OCI-LY3 (cell line): ENCODE measurements around the gene IL21R.

Experiments used
- H2AFZ ChIP-seq: fragments of 200-600, 300-600 bp; shearing (Covaris generic); 2 replicates; pipeline ENCODE4 v1.6.0; 2014; ENCODE audit warnings: antibody characterized with exemption, low read depth, low read length
- H3K27ac ChIP-seq: fragments of 200-600, 300-600 bp; sonication (generic); 2 replicates; pipeline ENCODE4 v1.5.1; 2014; ENCODE audit warnings: mild to moderate bottlenecking, low read length, moderate library complexity, mixed read lengths
- H3K27me3 ChIP-seq: fragments of 200-600, 300-600 bp; sonication (generic); 2 replicates; pipeline ENCODE4 v1.6.1; 2014; ENCODE audit warnings: low read depth, low read length, mixed read lengths
- H3K36me3 ChIP-seq: fragments of 200-600, 300-600 bp; sonication (generic); replicated peaks from 2 replicates; pipeline ENCODE3; 2014; ENCODE audit warnings: low read depth, low read length, mixed read lengths
- H3K4me1 ChIP-seq: fragments of 300-600, 200-600 bp; sonication (generic); 2 replicates; pipeline ENCODE4 v1.6.1; 2014; ENCODE audit warnings: low read length, mixed read lengths
- H3K4me2 ChIP-seq: fragments of 200-600, 300-600 bp; sonication (generic); 2 replicates; pipeline ENCODE4 v1.6.1; 2014; ENCODE audit warnings: low read length, mixed read lengths
- H3K4me3 ChIP-seq: fragments of 300-600, 200-600 bp; sonication (generic); 2 replicates; pipeline ENCODE4 v1.5.1; 2014; ENCODE audit warnings: antibody characterized with exemption, mild to moderate bottlenecking, low read length, moderate library complexity
- H3K79me2 ChIP-seq: fragments of 300-600, 200-600 bp; shearing (Covaris generic); 2 replicates; pipeline ENCODE4 v1.6.1; 2014; ENCODE audit warnings: mild to moderate bottlenecking, low read length, mixed read lengths
- H3K9ac ChIP-seq: fragments of 300-600, 200-600 bp; shearing (Covaris generic); 2 replicates; pipeline ENCODE4 v1.6.0; 2014; ENCODE audit warnings: mild to moderate bottlenecking, low read length, moderate library complexity
- H3K9me3 ChIP-seq: fragments of 200-600, 300-600 bp; shearing (Covaris generic); 2 replicates; pipeline ENCODE4 v1.6.1; 2014; ENCODE audit warnings: low read length, mixed read lengths; ENCODE audit not compliant: insufficient read depth
- H4K20me1 ChIP-seq: fragments of 200-600, 300-600 bp; sonication (generic); 2 replicates; pipeline ENCODE4 v1.6.1; 2016; ENCODE audit warnings: low read length, mixed read lengths; ENCODE audit not compliant: insufficient read depth
- CTCF ChIP-seq: fragments of 200-600, 300-600 bp; sonication (generic); IDR thresholded peaks from 2 replicates; pipeline ENCODE4 v1.5.1; 2014; ENCODE audit warnings: antibody characterized with exemption, low read length, low read depth
- EZH2phosphoT487 ChIP-seq: fragments of 200-600 bp; shearing (Covaris generic); IDR thresholded peaks from 2 replicates; pipeline ENCODE4 v1.6.1; 2018; ENCODE audit warnings: antibody characterized with exemption, mixed run types, low read depth

The IL21R gene

GRCh38 chr16:27465483-27465879 is 63.5 kb downstream of the IL21R start:
- Histone ChIP-seq H2AFZ (no peak overlapping the region), H4K20me1 (no peaks in the 10 kb centered on the region), H3K4me2 (no peak overlapping the region), H3K9ac (no peak overlapping the region), H3K79me2 (no peaks in the 10 kb centered on the region), H3K36me3 (peaks cover 49% of the 10 kb centered on the region), H3K9me3 (no peaks in the 10 kb centered on the region), H3K27me3 (no peaks in the 10 kb centered on the region), H3K4me3 (no peak overlapping the region), H3K4me1 (peaks cover 12% of the 10 kb centered on the region), H3K27ac (no peak overlapping the region)
- TF ChIP-seq EZH2phosphoT487: no peak
- no peak for TF ChIP-seq CTCF

- Histone ChIP-seq H3K4me3 (no peak overlapping the region), H3K9ac (no peak overlapping the region), H2AFZ (no peak overlapping the region), H3K36me3 (peaks cover 47% of the 10 kb centered on the region), H3K27ac (no peak overlapping the region), H4K20me1 (no peaks in the 10 kb centered on the region), H3K4me2 (no peak overlapping the region), H3K27me3 (no peaks in the 10 kb centered on the region), H3K79me2 (no peaks in the 10 kb centered on the region), H3K9me3 (no peaks in the 10 kb centered on the region), H3K4me1 (peaks cover 12% of the 10 kb centered on the region)
- TF ChIP-seq CTCF: no peak
Observed at GRCh38 chr16:27468941-27469531, 67.1 kb downstream of the IL21R start.

DNA sequence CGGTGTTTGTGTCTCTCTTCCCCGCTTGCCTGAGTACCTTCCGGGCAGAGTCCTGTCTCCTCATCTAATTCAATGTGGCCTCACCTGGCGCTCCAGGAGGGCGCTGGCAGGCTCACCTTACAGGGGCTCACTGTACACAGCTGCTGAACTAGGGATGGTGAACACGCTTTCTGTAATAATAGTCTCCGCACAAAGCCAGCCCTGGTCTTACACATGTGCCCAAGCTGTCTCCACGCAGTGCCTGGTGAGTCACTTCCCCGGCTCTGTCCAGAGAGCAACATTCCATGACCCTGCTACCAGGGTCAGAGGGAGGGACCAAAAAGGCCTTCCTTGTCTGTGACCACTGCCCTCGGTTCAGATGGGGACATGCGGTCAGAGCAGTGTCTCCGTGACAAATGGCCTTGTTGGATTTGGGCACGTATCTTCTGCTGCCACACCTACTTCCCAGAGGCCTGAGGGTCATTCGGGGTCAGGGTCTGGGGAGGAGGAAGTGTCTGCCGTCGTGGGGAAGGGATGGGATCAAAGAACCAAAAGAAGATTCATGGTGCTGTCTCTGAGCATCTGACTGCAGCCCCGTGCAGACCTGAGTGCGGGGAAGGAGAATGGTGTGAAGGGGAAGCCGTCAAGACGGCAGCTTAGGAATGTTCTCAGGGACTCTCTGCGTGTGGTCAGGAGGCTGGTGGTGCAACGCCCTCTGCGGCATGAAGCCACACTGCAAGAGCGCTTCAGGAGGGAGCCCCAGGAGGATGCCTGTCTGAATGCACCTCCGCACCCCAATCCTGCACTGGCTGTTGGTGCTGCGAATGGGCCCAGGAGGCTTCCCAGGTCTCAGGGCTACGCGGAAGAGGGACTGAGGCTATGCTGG is 68.8 kb downstream of the IL21R start:
- Histone ChIP-seq H4K20me1 (no peaks in the 10 kb centered on the region), H3K36me3 (peaks cover 33% of the 10 kb centered on the region), H3K4me3 (no peak overlapping the region), H3K9me3 (no peaks in the 10 kb centered on the region), H3K27me3 (no peaks in the 10 kb centered on the region), H2AFZ (no peak overlapping the region), H3K27ac (no peak overlapping the region), H3K4me1 (no peaks in the 10 kb centered on the region), H3K4me2 (no peak overlapping the region), H3K79me2 (no peaks in the 10 kb centered on the region), H3K9ac (no peak overlapping the region)
- TF ChIP-seq EZH2phosphoT487 (no peak), CTCF (no peak)

- Histone ChIP-seq H3K27me3 (no peaks in the 10 kb centered on the region), H3K4me3 (no peak overlapping the region), H2AFZ (no peak overlapping the region), H3K27ac (no peak overlapping the region), H3K4me2 (no peak overlapping the region), H3K9ac (no peak overlapping the region), H3K79me2 (no peaks in the 10 kb centered on the region), H3K36me3 (peaks cover 37% of the 10 kb centered on the region), H4K20me1 (no peaks in the 10 kb centered on the region), H3K9me3 (no peaks in the 10 kb centered on the region), H3K4me1 (no peaks in the 10 kb centered on the region)
- TF ChIP-seq EZH2phosphoT487 (no peak), CTCF (no peak)
Observed at GRCh38 chr16:27471661-27472060, 69.7 kb downstream of the IL21R start.
